ENCODE results near the gene PKD1L1.
"Not testable (repeated sequence)": the region's sequence is repeated elsewhere in the genome, so short reads cannot be mapped to it uniquely, and the experiment has no call there.

Gene PKD1L1

GRCh38 chr7:47954231-47954911 lies 6.1 kb upstream of the PKD1L1 start:
- no peak for DNase-seq

GRCh38 chr7:47953822-47954221 lies 5.6 kb upstream of the PKD1L1 start:
- DNase-seq: no peak

GRCh38 chr7:47952224-47952623 lies 4.0 kb upstream of the PKD1L1 start:
- no peak for DNase-seq

- no peak for DNase-seq
These were observed 3.1 kb upstream of the PKD1L1 start for GRCh38 chr7:47951374-47951773.

GRCh38 chr7:47950714-47951113 lies 2.4 kb upstream of the PKD1L1 start:
- DNase-seq: peak in 1 of 2 experiments; percentile 6

GRCh38 chr7:47949703-47950102 lies 1.4 kb upstream of the PKD1L1 start:
- DNase-seq: no peak

- DNase-seq: no peak
These were observed 914 bp downstream of the PKD1L1 start for GRCh38 chr7:47947355-47947749.

GRCh38 chr7:47946581-47947354 lies 1.5 kb downstream of the PKD1L1 start:
- DNase-seq: no peak

GRCh38 chr7:47945261-47946015 lies 2.8 kb downstream of the PKD1L1 start:
- DNase-seq: peak; percentile 59 to 79

GRCh38 chr7:47944536-47945260 lies 3.6 kb downstream of the PKD1L1 start:
- DNase-seq: no peak

- DNase-seq: no peak
These were observed 4.4 kb downstream of the PKD1L1 start for GRCh38 chr7:47943676-47944474.

- not testable (repeated sequence) for DNase-seq
These were observed 5.6 kb downstream of the PKD1L1 start for GRCh38 chr7:47942651-47943050.

- no peak for DNase-seq
These were observed 6.1 kb downstream of the PKD1L1 start for GRCh38 chr7:47942132-47942531.

- no peak for DNase-seq
These were observed 7.0 kb downstream of the PKD1L1 start for GRCh38 chr7:47941136-47941844.

GRCh38 chr7:47940088-47941013 lies 7.9 kb downstream of the PKD1L1 start:
- no peak for DNase-seq

- DNase-seq: no peak
These were observed 8.7 kb downstream of the PKD1L1 start for GRCh38 chr7:47939425-47940036.

- no peak for DNase-seq
These were observed 9.6 kb downstream of the PKD1L1 start for GRCh38 chr7:47938574-47939165.

GRCh38 chr7:47937711-47938573 lies 10.3 kb downstream of the PKD1L1 start:
- DNase-seq: no peak
